Lower lobe of right lung (tissue), 2 donors: Measurements from ENCODE around the gene PTPRU. TPM values are rescaled to one million over a fixed set of nuclear protein-coding genes. Genes with fewer than 3 reads are reported as not detected.

Experiments
- ATAC-seq, 2 donors: fragments of 200-7000 bp; cut with Tn5 transposase; one replicate each; pipeline ENCODE4 v1.9.1; 2020 to 2022; ENCODE audit warnings: mild to moderate bottlenecking in 2 of 2, moderate library complexity in 2 of 2
- DNase-seq: peaks from one replicate; pipeline ENCODE4 v3.0.0-alpha.2; 2020
- H3K27ac ChIP-seq: fragments of 200-600 bp; one replicate; pipeline ENCODE4 v1.8.0; 2022
- H3K27me3 ChIP-seq: fragments of 200-600 bp; one replicate; pipeline ENCODE4 v1.8.0; 2022; ENCODE audit warnings: low read depth
- H3K36me3 ChIP-seq: fragments of 200-600 bp; one replicate; pipeline ENCODE4 v1.8.0; 2022; ENCODE audit warnings: mild to moderate bottlenecking
- H3K4me1 ChIP-seq: fragments of 200-600 bp; one replicate; pipeline ENCODE4 v1.8.0; 2022
- H3K4me3 ChIP-seq: fragments of 200-600 bp; one replicate; pipeline ENCODE4 v1.8.0; 2022; ENCODE audit warnings: mild to moderate bottlenecking
- H3K9me3 ChIP-seq: fragments of 200-600 bp; one replicate; pipeline ENCODE4 v1.8.0; 2022
- CTCF ChIP-seq: fragments of 200-600 bp; IDR thresholded peaks from one replicate; pipeline ENCODE4 v1.8.0; 2022; ENCODE audit warnings: antibody characterized with exemption, mild to moderate bottlenecking
- intact Hi-C: fragments of 100-400 bp; cut with DNase I; formaldehyde crosslinking; loops from one replicate; pipeline ENCODE4 v1.11.0; 2022
- total RNA-seq: library from RNA; stranded (reverse); fragmentation: NEBNext Ultra II Directional; extraction: Animal tissue kit (Norgen Biotek cat#: 25700); gene quantifications from one replicate; pipeline ENCODE4 v1.2.1, GENCODE V29; 2021
- donor health status: DM: no; HTN: yes; CAD: no; lungs with severe emphysema.

PTPRU gene
- total RNA-seq, 1 donor from 2014 or later, result 35.1 TPM

GRCh38 chr1:29222686-29223085 lies 13.6 kb upstream of the PTPRU start:
- no peak overlapping the region for H3K27ac ChIP-seq
- H3K36me3 ChIP-seq, result peaks cover 32% of the 10 kb centered on the region
- no peak overlapping the region for H3K4me3 ChIP-seq
- ATAC-seq, result no peak
- DNase-seq, result no peak
- no peaks in the 10 kb centered on the region for H3K27me3 ChIP-seq
- H3K9me3 ChIP-seq, result no peaks in the 10 kb centered on the region
- intact Hi-C loops, result no loop called here
- no peak for TF ChIP-seq CTCF
- H3K4me1 ChIP-seq, result no peaks in the 10 kb centered on the region

GRCh38 chr1:29223521-29223920 lies 12.8 kb upstream of the PTPRU start:
- Histone ChIP-seq H3K4me1 (no peaks in the 10 kb centered on the region), H3K27me3 (no peaks in the 10 kb centered on the region), H3K36me3 (peaks cover 32% of the 10 kb centered on the region), H3K4me3 (no peak overlapping the region), H3K9me3 (no peaks in the 10 kb centered on the region), H3K27ac (no peak overlapping the region)
- no peak for TF ChIP-seq CTCF
- DNase-seq (no peak), ATAC-seq (no peak)
- intact Hi-C loops, result no loop called here

- Histone ChIP-seq H3K27me3 (no peaks in the 10 kb centered on the region), H3K4me1 (peaks cover under 1% of the 10 kb centered on the region), H3K9me3 (no peaks in the 10 kb centered on the region), H3K27ac (no peak overlapping the region), H3K4me3 (no peak overlapping the region), H3K36me3 (peaks cover 32% of the 10 kb centered on the region)
- intact Hi-C loops, result no loop called here
- DNase-seq (no peak), ATAC-seq (no peak)
- TF ChIP-seq CTCF, result no peak
Observed at GRCh38 chr1:29224356-29224837, 11.9 kb upstream of the PTPRU start.

- no peak for TF ChIP-seq CTCF
- ATAC-seq (no peak), DNase-seq (no peak)
- no peak overlapping the region for H3K4me3 ChIP-seq
- intact Hi-C loops, result no loop called here
- peaks cover 26% of the 10 kb centered on the region for H3K36me3 ChIP-seq
- no peaks in the 10 kb centered on the region for H3K27me3 ChIP-seq
- H3K4me1 ChIP-seq, result peaks cover 10% of the 10 kb centered on the region
- H3K27ac ChIP-seq, result no peak overlapping the region
- no peaks in the 10 kb centered on the region for H3K9me3 ChIP-seq
Observed at GRCh38 chr1:29225361-29225760, 11.0 kb upstream of the PTPRU start.

GRCh38 chr1:29227511-29227910 lies 8.8 kb upstream of the PTPRU start:
- H3K36me3 ChIP-seq, result peaks cover 21% of the 10 kb centered on the region
- no peak for TF ChIP-seq CTCF
- intact Hi-C loops, result no loop called here
- no peak overlapping the region for H3K4me3 ChIP-seq
- no peaks in the 10 kb centered on the region for H3K27me3 ChIP-seq
- DNase-seq (no peak), ATAC-seq (no peak)
- H3K4me1 ChIP-seq, result peaks cover 11% of the 10 kb centered on the region
- no peak overlapping the region for H3K27ac ChIP-seq
- H3K9me3 ChIP-seq, result no peaks in the 10 kb centered on the region

- no peak for TF ChIP-seq CTCF
- H3K4me3 ChIP-seq, result peak overlapping the region; percentile 68
- H3K9me3 ChIP-seq, result no peaks in the 10 kb centered on the region
- peaks cover 5% of the 10 kb centered on the region for H3K36me3 ChIP-seq
- intact Hi-C loops, result no loop called here
- ATAC-seq, result no peak
- H3K27me3 ChIP-seq, result no peaks in the 10 kb centered on the region
- no peak for DNase-seq
- H3K27ac ChIP-seq, result peak overlapping the region; percentile 59
- peaks cover 11% of the 10 kb centered on the region for H3K4me1 ChIP-seq
Observed at GRCh38 chr1:29230204-29230552, 6.1 kb upstream of the PTPRU start.
